Osteocyte (in vitro differentiated cells): ENCODE results near the gene LCN12. TPM values are rescaled to one million over a fixed set of nuclear protein-coding genes. Genes with fewer than 3 reads are reported as not detected.

Experiments used
- DNase-seq: peaks from one replicate; pipeline ENCODE4 v3.0.0; 2021; ENCODE audit warnings: mixed read lengths; ENCODE audit not compliant: unreplicated experiment; ENCODE audit errors: extremely low spot score
- H3K27ac Mint-ChIP-seq: one replicate; pipeline ENCODE4 v1.8.0; 2021; ENCODE audit warnings: mild to moderate bottlenecking, mixed read lengths; ENCODE audit not compliant: unreplicated experiment
- H3K27me3 Mint-ChIP-seq: one replicate; pipeline ENCODE4 v1.8.0; 2021; ENCODE audit warnings: mixed read lengths; ENCODE audit not compliant: unreplicated experiment
- H3K36me3 Mint-ChIP-seq: one replicate; pipeline ENCODE4 v1.8.0; 2021; ENCODE audit warnings: mixed read lengths; ENCODE audit not compliant: unreplicated experiment
- H3K4me1 Mint-ChIP-seq: one replicate; pipeline ENCODE4 v1.8.0; 2021; ENCODE audit warnings: mixed read lengths; ENCODE audit not compliant: unreplicated experiment
- H3K4me3 Mint-ChIP-seq: one replicate; pipeline ENCODE4 v1.8.0; 2021; ENCODE audit warnings: mild to moderate bottlenecking, moderate library complexity, mixed read lengths; ENCODE audit not compliant: unreplicated experiment
- H3K9me3 Mint-ChIP-seq: one replicate; pipeline ENCODE4 v1.8.0; 2021; ENCODE audit warnings: mixed read lengths; ENCODE audit not compliant: unreplicated experiment
- CTCF ChIP-seq: fragments of 200-600 bp; sonication (generic); IDR thresholded peaks from 2 replicates; pipeline ENCODE4 v1.5.0; 2021; ENCODE audit warnings: antibody characterized with exemption, mild to moderate bottlenecking, moderate library complexity
- total RNA-seq: library from RNA; stranded (reverse); gene quantifications from 2 replicates; pipeline ENCODE4 v1.2.1, GENCODE V29; 2021

LCN12 gene
- total RNA-seq, 1 donor from 2014 or later: 1.4 TPM

- peaks cover 21% of the 10 kb centered on the region for H3K36me3 Mint-ChIP-seq
- no peaks in the 10 kb centered on the region for H3K4me1 Mint-ChIP-seq
- no peaks in the 10 kb centered on the region for H3K9me3 Mint-ChIP-seq
- no peak overlapping the region for H3K27ac Mint-ChIP-seq
- no peak for DNase-seq
- no peak overlapping the region for H3K4me3 Mint-ChIP-seq
- no peak for TF ChIP-seq CTCF
- no peaks in the 10 kb centered on the region for H3K27me3 Mint-ChIP-seq
These were observed 30.4 kb upstream of the LCN12 start for GRCh38 chr9:136921718-136922117.

DNA sequence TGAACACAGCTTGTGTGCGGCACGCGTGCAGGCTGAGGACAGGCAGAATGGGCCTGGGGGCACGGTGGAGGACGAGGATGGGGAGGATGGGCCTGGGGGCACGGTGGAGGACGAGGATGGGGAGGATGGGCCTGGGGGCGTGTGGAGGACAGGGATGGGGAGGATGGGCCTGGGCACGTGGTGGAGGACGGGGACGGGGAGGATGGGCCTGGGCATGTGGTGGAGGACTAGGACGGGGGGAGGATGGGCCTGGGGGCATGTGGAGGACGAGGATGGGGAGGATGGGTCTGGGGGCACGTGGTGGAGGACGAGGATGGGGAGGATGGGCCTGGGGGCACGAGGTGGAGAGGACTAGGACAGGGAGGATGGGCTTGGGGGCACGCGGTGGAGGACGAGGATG, 29.5 kb upstream of the LCN12 start:
- Mint-ChIP-seq H3K4me1 (no peaks in the 10 kb centered on the region), H3K27ac (no peak overlapping the region), H3K4me3 (no peak overlapping the region), H3K27me3 (no peaks in the 10 kb centered on the region), H3K36me3 (peaks cover 13% of the 10 kb centered on the region), H3K9me3 (no peaks in the 10 kb centered on the region)
- no peak for TF ChIP-seq CTCF
- DNase-seq: no peak

DNA sequence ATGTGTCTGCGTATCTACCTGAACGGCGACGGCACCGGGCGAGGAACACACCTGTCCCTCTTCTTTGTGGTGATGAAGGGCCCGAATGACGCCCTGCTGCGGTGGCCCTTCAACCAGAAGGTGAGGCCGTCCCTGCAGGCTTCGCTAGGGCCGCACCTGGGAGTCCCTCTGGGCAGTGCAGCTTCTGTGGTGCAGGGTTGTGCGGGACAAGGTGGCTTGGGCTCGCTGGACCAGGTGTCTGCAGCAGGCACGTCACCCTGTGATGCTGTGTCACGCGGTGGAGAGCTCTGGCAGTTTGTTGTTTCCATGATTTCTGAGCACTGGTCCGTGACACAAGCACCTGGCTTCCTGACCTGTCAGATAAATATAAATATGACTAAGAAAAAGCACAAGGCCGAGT, 28.2 kb upstream of the LCN12 start:
- H3K27ac Mint-ChIP-seq: no peak overlapping the region
- no peak overlapping the region for H3K4me3 Mint-ChIP-seq
- no peak for DNase-seq
- peaks cover 13% of the 10 kb centered on the region for H3K36me3 Mint-ChIP-seq
- H3K9me3 Mint-ChIP-seq: no peaks in the 10 kb centered on the region
- no peak for TF ChIP-seq CTCF
- H3K4me1 Mint-ChIP-seq: no peaks in the 10 kb centered on the region
- H3K27me3 Mint-ChIP-seq: no peaks in the 10 kb centered on the region

DNA sequence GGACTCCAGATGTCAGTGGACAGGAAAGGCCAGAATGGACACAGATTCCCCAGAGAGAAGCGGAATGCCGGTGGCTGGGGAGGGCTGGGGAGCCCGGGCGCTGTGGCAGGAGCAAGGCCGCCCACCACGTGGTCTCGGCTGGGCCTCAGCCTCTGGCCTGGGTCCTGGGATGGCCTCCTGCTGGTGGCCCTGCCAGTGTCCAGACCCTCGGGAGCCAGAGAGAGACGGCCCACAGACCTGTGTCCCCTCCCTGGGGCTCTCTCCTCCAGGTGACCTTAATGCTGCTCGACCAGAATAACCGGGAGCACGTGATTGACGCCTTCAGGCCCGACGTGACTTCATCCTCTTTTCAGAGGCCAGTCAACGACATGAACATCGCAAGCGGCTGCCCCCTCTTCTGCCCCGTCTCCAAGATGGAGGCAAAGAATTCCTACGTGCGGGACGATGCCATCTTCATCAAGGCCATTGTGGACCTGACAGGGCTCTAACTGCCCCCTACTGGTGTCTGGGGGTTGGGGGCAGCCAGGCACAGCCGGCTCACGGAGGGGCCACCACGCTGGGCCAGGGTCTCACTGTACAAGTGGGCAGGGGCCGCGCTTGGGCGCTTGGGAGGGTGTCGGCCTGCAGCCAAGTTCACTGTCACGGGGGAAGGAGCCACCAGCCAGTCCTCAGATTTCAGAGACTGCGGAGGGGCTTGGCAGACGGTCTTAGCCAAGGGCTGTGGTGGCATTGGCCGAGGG, 26.5 kb upstream of the LCN12 start:
- H3K27me3 Mint-ChIP-seq: no peaks in the 10 kb centered on the region
- peaks cover 7% of the 10 kb centered on the region for H3K36me3 Mint-ChIP-seq
- TF ChIP-seq CTCF: no peak
- no peak overlapping the region for H3K4me3 Mint-ChIP-seq
- H3K27ac Mint-ChIP-seq: no peak overlapping the region
- no peak for DNase-seq
- no peaks in the 10 kb centered on the region for H3K9me3 Mint-ChIP-seq
- H3K4me1 Mint-ChIP-seq: no peaks in the 10 kb centered on the region

DNA sequence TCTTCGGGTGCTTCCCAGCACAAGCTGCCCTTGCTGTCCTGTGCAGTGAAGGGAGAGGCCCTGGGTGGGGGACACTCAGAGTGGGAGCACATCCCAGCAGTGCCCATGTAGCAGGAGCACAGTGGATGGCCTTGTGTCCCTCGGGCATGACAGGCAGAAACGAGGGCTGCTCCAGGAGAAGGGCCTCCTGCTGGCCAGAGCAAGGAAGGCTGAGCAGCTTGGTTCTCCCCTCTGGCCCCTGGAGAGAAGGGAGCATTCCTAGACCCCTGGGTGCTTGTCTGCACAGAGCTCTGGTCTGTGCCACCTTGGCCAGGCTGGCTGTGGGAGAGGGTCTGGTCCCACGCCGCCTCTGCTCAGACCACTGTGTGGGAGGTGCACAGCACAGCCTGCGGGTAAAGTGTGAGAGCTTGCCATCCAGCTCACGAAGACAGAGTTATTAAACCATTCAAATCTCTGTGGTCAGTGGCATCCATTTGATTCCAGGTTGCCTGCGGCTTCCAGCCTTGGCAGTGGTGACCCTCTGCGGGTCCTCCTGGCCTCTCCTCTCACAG, 25.8 kb upstream of the LCN12 start:
- H3K27me3 Mint-ChIP-seq: no peaks in the 10 kb centered on the region
- no peak overlapping the region for H3K27ac Mint-ChIP-seq
- no peak overlapping the region for H3K4me3 Mint-ChIP-seq

More for the DNA sequence above, 25.8 kb upstream of the LCN12 start:
- H3K9me3 Mint-ChIP-seq: no peaks in the 10 kb centered on the region
- no peaks in the 10 kb centered on the region for H3K4me1 Mint-ChIP-seq
- no peak for TF ChIP-seq CTCF
- DNase-seq: no peak
- H3K36me3 Mint-ChIP-seq: peaks cover 4% of the 10 kb centered on the region
